Heart right ventricle (tissue), 16 donors: ENCODE results near the gene TAMM41. TPM values are rescaled to one million over a fixed set of nuclear protein-coding genes. Genes with fewer than 3 reads are reported as not detected.

Experiments
- ATAC-seq, 8 donors: fragments of 200-7000 bp; cut with Tn5 transposase; one replicate each; pipeline ENCODE4 v1.9.1; 2020; ENCODE audit warnings: mild to moderate bottlenecking in 8 of 8, moderate library complexity in 8 of 8, moderate number of reproducible peaks in 1 of 8
- DNase-seq, 2 donors: peaks; one replicate each; pipeline ENCODE4 v3.0.0-alpha.2; 2020
- H3K27ac ChIP-seq, 10 donors: fragments of 200-600 bp; sonication (generic) in 2 of 10; one replicate each; pipeline versions ENCODE4 v1.5.0 to v1.8.0; 2020 to 2022; ENCODE audit warnings: mild to moderate bottlenecking in 3 of 10
- H3K27me3 ChIP-seq, 7 donors: fragments of 200-600 bp; one replicate each; pipeline ENCODE4 v1.8.0; 2021 to 2022; ENCODE audit warnings: mild to moderate bottlenecking in 2 of 7
- H3K36me3 ChIP-seq, 9 donors: fragments of 200-600 bp; sonication (generic) in 1 of 9; one replicate each; pipeline versions ENCODE4 v1.5.0 to v1.8.0; 2020 to 2022; ENCODE audit warnings: mild to moderate bottlenecking in 2 of 9
- H3K4me1 ChIP-seq, 9 donors: fragments of 200-600 bp; sonication (generic) in 1 of 9; one replicate each; pipeline versions ENCODE4 v1.5.0 to v1.8.0; 2020 to 2022; ENCODE audit warnings: mild to moderate bottlenecking in 4 of 9
- H3K4me3 ChIP-seq, 10 donors: fragments of 200-600 bp; sonication (generic) in 2 of 10; one replicate each; pipeline versions ENCODE4 v1.5.0 to v1.8.0; 2020 to 2022; ENCODE audit warnings: mild to moderate bottlenecking in 7 of 10, moderate library complexity in 2 of 10
- H3K9me3 ChIP-seq, 11 donors: fragments of 200-600 bp in 10 of 11; sonication (generic) in 2 of 11; one replicate each; pipeline versions ENCODE4 v1.5.0 to v1.8.0; 2013 to 2022; ENCODE audit warnings: mild to moderate bottlenecking in 2 of 11, control low read depth in 1 of 11, moderate library complexity in 1 of 11
- CTCF ChIP-seq, 9 donors: fragments of 200-600 bp; sonication (generic) in 2 of 9; IDR thresholded peaks; one replicate each; pipeline versions ENCODE4 v1.5.0 to v1.8.0; 2021 to 2022; ENCODE audit warnings: antibody characterized with exemption in 9 of 9, mild to moderate bottlenecking in 5 of 9, moderate library complexity in 1 of 9
- WGBS, 2 donors: extraction: QIAGEN DNeasy Blood & Tissue Kit; methylation state at CpG; one replicate each; pipeline ENCODE4 v1.1.7; 2013; ENCODE audit warnings: inconsistent platforms in 1 of 2; 5-methylcytosine and 5-hydroxymethylcytosine counted together
- intact Hi-C, 10 donors: fragments of 100-400 bp; cut with DNase I; formaldehyde crosslinking; loops; one replicate each; pipeline versions ENCODE4 v1.11.1 to v1.14.2; 2022
- polyA plus RNA-seq, 2 donors: library from polyadenylated mRNA; stranded (reverse); fragments of 200-250 nt; gene quantifications; one replicate each; pipeline ENCODE4 v1.2.3, GENCODE V29; 2013
- total RNA-seq, 10 donors: library from RNA; stranded (reverse); fragmentation: NEBNext Ultra II Directional in 3 of 10; extraction: Animal tissue kit (Norgen Biotek cat#: 25700) in 3 of 10; gene quantifications; one replicate each; pipeline versions ENCODE4 v1.2.1 to v1.2.4, GENCODE V29; 2021 to 2023
- donor health status: Arrhythmogenic right ventricular cardiomyopathy.
- donor health status: ischemic (EF 13 %, LVEDD 7.1; RV severe dilation, severe dysfunction).
- donor health status: healthy with polysubstance abuse.
- donor health status: DM: no; HTN: yes; CAD: no.
- donor health status: DM: no; HTN: no; CAD: no.
- donor health status: ischemic (EF 25% LVEDD 6.9; RV normal size, moderate dysfunction).
- donor health status: ischemic (EF 25% LVEDD 5.7; RV mildly dilated, moderate dysfunction).
- donor health status: healthy.
- donor health status: DM: yes; HTN: yes; CAD: no.
- donor health status: Ischemic cardiomyopathy.
- donor health status: ischemic (EF 35%, LVEDD 5.7; RV mildly dilated, moderate dysfunction).
- donor health status: nonischemic (EF 11% LVEDD 7.7; RV severe dilation, severe dysfunction).
- donor health status: DM: yes; HTN: yes; CAD: no.
- donor health status: PGD.
- donor health status: ischemic (EF 29% LVEDD 5.4; RV normal size, mild dysfunction).
- donor health status: nonischemic (EF 23%, LVEDD 6.1; RV moderate dilation, normal function).

TAMM41 gene
- total and polyA plus RNA-seq, 12 donors, result 8.1 to 13.0 (median 10.2) TPM

DNA sequence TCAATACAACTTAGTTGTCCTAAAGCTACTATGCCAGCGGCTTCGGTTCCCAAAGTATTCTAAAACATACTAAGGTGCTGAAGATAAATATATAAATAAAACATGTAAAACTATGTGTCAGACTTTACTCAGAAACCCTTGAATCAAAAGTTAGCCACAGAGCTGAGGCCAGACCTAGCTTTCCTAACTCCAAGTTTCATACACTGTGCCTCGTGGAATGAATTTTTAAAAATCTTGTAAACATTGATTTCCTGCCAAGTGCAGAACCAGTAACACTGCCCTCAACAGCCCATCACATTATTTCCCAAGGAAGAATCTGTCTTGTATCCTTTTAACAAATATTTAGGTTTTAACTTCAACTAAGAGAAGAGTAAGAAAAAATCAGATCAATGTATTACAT, 36.4 kb downstream of the TAMM41 start:
- H3K4me3 ChIP-seq, result no peak overlapping the region
- no peak for ATAC-seq
- H3K9me3 ChIP-seq, result no peaks in the 10 kb centered on the region
- no peaks in the 10 kb centered on the region for H3K27me3 ChIP-seq
- no peak for DNase-seq
- no peak for TF ChIP-seq CTCF (IDR thresholded peaks at IDR 0.05)
- intact Hi-C loops, result no loop called here
- peaks cover 0 to 100% (median 52%) of the 10 kb centered on the region in 9 donors for H3K36me3 ChIP-seq
- no peak overlapping the region for H3K27ac ChIP-seq
- 81 to 84% methylated on average over 3 of the region's 3 CpGs for WGBS, 2 donors
- H3K4me1 ChIP-seq, result no peaks in the 10 kb centered on the region

GRCh38 chr3:11808231-11808630, 38.5 kb downstream of the TAMM41 start:
- TF ChIP-seq CTCF (IDR thresholded peaks at IDR 0.05), result no peak
- H3K27ac ChIP-seq, result no peak overlapping the region
- H3K36me3 ChIP-seq, result peaks cover 0 to 87% (median 54%) of the 10 kb centered on the region in 9 donors
- no peak for ATAC-seq
- intact Hi-C loops, result loop anchor here in 4 of 10 donors (5.0 to 10.0 kb wide), 3 partner anchors 151 to 433 kb away; no protein-coding TSS in a partner anchor
- 88 to 89% methylated on average over 9 of the region's 9 CpGs for WGBS, 2 donors
- H3K27me3 ChIP-seq, result no peaks in the 10 kb centered on the region
- no peak overlapping the region for H3K4me3 ChIP-seq
- H3K9me3 ChIP-seq, result no peaks in the 10 kb centered on the region
- no peak for DNase-seq
- H3K4me1 ChIP-seq, result no peaks in the 10 kb centered on the region

DNA sequence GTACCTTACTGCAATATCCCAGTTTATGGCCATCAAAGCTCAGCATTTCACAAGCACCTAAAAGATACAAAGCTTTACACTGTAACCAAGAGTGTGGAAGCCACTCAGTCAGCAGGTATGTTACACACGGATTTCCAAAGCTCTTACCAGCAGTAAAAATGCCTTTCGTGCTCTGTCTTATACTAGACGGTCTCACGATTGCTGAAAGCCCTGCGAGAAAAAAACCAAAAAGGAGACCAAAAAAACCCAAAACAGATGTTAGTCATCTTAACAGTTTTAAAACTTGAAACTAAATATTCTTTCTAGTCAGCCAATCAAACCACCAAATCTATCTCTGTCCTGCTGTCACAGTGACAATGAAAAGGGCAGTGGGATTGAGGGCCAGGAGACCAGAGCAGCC, 39.0 kb downstream of the TAMM41 start:
- H3K4me1 ChIP-seq, result no peaks in the 10 kb centered on the region
- H3K36me3 ChIP-seq, result peaks cover 0 to 87% (median 52%) of the 10 kb centered on the region in 9 donors
- H3K4me3 ChIP-seq, result no peak overlapping the region
- H3K27me3 ChIP-seq, result no peaks in the 10 kb centered on the region
- no peak for TF ChIP-seq CTCF (IDR thresholded peaks at IDR 0.05)
- intact Hi-C loops, result loop anchor here in 4 of 10 donors (5.0 to 10.0 kb wide), 3 partner anchors 150 to 433 kb away; no protein-coding TSS in a partner anchor
- no peak overlapping the region for H3K27ac ChIP-seq
- no peak for ATAC-seq
- no peak for DNase-seq
- 93 to 94% methylated on average over 5 of the region's 5 CpGs for WGBS, 2 donors
- peaks cover 0 to 4% (median 0%) of the 10 kb centered on the region in 11 donors for H3K9me3 ChIP-seq

DNA sequence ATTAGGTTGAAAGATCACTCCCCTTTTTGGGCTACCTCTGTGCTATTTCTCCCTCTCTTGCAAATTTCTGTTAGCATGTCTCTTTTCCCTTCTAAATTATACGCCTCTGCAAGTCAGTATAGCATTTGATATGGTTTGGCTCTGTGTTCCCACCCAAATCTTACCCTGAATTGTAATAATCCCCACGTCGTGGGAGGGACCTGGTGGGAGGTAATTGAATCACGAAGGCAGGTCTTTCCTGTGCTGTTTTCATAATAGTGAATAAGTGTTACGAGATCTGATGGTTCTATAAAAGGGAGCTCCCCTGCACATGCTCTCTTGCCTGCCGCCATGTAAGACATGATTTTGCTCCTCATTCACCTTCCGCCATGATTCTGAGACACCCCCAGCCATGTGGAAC, 41.0 kb downstream of the TAMM41 start:
- ATAC-seq, result no peak
- Histone ChIP-seq H3K27me3 (no peaks in the 10 kb centered on the region), H3K4me1 (no peaks in the 10 kb centered on the region), H3K4me3 (no peak overlapping the region), H3K9me3 (peaks cover 0 to 17% (median 0%) of the 10 kb centered on the region in 11 donors), H3K36me3 (peaks cover 0 to 88% (median 39%) of the 10 kb centered on the region in 9 donors), H3K27ac (no peak overlapping the region)
- DNase-seq, result no peak
- 95 to 96% methylated on average over 7 of the region's 7 CpGs for WGBS, 2 donors
- intact Hi-C loops, result loop anchor here in 6 of 10 donors (2.0 to 10.0 kb wide), 6 partner anchors 148 to 431 kb away; no protein-coding TSS in a partner anchor
- no peak for TF ChIP-seq CTCF (IDR thresholded peaks at IDR 0.05)
